DMS79 (cell line): ENCODE data around the gene UGT1A6.
"Not testable (repeated sequence)": the region's sequence is repeated elsewhere in the genome, so short reads cannot be mapped to it uniquely, and the experiment has no call there.

ENCODE experiments used
- DNase-seq: peaks from one replicate; lab custom pipeline; 2025; lab: John Stamatoyannopoulos, UW

Gene UGT1A6

GRCh38 chr2:233692648-233693047 is at the start of gene UGT1A6:
Gene UGT1A6, plus strand, starts transcription at chr2:233692890. Its CDS starts 115 bp downstream, at chr2:233693005.
- DNase-seq: no peak

- no peak for DNase-seq
Measured at GRCh38 chr2:233643128-233643527, 49.6 kb upstream of the UGT1A6 start.

DNA sequence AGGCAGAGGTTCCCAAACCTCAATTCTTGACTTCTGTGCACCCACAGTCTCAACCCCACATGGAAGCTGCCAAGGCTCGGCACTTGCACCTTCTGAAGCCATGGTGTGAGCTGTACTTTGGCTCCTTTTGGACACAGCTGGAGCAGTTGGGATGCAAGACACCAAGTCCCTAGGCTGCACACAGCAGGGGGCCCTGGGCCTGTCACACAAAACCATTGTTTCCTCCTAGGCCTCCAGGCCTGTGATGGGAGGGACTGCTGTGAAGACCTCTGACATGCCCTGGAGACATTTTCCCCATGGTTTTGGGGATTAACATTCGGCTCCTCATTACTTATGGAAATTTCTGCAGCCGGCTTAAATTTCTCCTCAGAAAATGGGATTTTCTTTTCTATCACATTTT is 46.7 kb upstream of the UGT1A6 start:
- not testable (repeated sequence) for DNase-seq

GRCh38 chr2:233650981-233651380 is 41.7 kb upstream of the UGT1A6 start:
- DNase-seq: no peak

DNA sequence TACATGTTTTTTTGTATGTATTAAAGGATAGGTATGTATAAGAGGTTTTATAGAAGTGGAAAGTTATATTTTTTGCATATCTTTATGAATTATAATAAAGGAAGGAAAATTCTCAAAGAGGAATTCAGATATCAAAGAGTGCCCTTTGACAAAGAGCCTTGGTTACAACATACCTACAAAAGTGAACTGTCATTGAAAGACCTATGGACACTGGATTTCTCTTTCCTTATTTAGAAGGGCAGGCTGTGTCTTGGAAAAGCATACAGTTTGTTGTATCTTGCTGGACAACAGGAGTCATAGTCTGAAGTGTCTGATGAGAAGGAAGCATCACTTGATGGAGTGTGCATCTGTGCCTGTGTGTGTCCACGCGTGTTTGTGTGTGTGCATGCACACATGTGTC is 41.3 kb upstream of the UGT1A6 start:
- no peak for DNase-seq

GRCh38 chr2:233654501-233654900 is 38.2 kb upstream of the UGT1A6 start:
- no peak for DNase-seq

DNA sequence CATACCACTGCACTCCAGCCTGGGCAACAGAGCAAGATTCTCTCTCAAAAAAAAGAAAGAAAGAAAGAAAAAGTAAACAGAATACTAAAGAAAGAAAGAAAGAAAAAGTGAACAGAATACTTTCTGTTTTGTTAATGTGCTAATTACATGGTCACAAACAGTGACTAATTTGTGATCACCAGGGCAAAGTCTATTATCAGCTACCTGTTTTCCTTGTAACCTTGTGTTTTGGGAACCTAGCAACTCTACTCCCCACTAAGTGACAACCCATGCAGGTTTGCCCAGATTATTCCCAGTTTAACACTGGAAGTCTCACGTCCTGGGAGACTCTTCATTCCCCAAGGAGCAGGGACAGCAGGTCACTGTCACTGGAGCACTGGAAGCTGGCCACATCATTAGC is 37.6 kb upstream of the UGT1A6 start:
- no peak for DNase-seq

DNA sequence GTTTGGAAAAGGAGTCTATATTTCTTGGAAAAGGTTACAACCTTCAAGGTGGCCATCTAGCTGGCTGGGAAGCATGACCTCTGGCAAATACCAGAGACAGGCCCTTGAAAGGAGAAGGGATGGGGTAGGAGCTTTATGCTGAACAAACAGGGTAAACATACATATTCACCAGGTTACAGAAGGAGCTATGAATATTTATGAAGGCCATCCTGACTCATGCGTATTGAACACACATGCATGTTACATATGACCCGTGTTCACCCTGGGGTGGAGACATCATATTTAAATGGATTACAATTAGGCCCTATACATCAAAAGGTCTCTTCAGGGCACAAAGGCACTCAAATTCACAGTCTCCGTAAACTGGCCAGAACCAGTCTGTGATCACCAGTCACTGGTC is 36.7 kb upstream of the UGT1A6 start:
- DNase-seq: not testable (repeated sequence)

DNA sequence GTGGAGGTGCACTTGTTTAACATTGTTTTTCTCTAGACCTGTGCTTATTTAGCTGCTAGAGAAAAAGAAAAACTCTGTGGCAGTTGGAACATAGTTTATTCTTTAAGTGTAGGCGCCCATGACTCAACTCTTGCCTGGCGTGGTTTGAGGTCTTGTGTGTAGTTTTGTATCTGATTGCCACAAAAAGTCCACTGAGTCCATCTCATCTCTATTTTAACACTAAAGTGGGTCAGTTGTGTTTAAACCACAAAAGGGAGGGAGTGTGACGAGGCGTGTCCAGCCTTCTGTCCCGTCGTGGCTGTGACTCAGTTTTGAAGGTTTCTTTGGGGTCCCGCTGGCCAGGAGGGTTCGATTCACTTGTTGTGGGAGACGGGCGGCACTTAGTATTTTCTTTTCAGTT is 36.2 kb upstream of the UGT1A6 start:
- no peak for DNase-seq

- no peak for DNase-seq
Measured at GRCh38 chr2:233658610-233659009, 34.1 kb upstream of the UGT1A6 start.

GRCh38 chr2:233663911-233664310 is 28.8 kb upstream of the UGT1A6 start:
- DNase-seq: no peak

DNA sequence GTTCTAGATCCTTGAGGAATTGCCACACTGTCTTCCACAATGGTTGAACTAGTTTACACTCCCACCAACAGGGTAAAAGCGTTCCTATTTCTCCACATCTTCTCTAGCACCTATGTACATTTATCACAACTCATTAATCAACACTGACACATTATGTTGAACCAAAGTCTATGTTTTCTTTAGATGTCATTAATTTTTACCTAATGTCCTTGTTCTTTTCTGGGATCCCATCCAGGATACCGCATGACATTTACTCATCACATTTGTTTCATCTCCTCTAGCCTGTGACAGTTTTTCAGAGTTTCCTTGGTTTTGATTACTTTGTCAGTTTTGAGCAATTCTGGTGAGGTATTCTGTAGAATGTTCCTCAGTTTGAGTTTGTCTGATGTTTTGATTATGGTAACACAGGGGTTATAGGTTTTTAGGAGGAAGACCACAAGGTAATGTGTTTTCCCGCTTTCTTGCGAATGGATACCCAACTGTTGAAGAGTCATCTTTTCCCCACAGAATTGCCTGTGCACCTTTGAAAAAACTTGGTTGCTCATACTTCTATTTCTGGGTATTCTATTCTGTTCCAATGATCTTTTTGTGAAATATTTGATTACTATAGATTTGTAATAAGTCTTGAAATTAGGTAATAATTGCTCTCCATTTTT is 24.0 kb upstream of the UGT1A6 start:
- no peak for DNase-seq

DNA sequence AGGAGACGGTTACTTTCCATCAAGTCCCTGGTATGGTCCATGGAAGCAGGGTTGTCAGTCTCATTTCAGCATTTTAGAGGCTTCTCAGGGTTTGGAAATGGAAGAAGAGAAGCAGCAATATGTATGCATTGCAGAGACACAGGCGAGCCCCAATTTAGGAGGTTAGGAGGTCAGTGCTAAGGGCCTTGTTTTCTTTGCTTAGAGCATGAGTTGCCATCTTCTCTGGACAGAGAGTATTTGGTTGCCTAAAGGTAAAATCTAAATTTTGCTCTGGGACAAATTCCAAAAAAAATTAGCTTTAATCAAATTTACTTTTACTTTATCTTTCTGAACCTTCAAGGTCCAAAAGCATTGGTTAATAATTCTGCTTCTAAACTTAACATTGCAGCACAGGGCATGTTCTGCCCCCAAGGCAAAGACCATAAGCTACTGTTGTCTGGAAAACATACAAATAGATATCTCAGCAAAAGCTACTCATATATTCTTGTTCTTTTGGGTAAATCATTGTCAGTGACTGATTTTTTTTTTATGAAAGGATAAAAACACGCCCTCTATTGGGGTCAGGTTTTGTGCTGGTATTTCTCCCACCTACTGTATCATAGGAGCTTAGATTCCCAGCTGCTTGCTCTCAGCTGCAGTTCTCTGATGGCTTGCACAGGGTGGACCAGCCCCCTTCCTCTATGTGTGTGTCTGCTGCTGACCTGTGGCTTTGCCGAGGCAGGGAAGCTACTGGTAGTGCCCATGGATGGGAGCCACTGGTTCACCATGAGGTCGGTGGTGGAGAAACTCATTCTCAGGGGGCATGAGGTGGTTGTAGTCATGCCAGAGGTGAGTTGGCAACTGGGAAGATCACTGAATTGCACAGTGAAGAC is 21.2 kb upstream of the UGT1A6 start, which contains the start of gene UGT1A9:
Gene UGT1A9, plus strand, starts transcription at position 609 of the 872 bp plus-strand sequence. Its CDS starts 37 bp downstream, at position 646.
- no peak for DNase-seq

DNA sequence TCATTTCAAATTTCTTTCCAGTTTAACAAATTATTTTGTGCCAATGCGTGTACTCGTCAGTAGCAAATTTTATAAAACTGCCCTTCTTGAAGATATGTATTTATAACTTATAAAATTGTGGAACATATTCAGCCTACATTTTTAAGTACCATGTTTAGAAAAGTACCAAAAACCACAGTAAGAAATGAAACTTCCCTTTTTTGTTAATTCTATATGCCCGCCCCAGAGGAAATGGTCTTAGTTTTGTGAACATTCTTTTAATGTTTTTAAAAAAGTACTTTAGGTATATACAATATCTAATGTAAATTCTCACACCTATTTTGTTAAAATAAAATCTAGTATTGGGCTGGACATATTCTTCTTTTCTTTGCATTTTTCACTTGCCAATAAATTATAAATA is 19.8 kb upstream of the UGT1A6 start:
- DNase-seq: no peak

DNA sequence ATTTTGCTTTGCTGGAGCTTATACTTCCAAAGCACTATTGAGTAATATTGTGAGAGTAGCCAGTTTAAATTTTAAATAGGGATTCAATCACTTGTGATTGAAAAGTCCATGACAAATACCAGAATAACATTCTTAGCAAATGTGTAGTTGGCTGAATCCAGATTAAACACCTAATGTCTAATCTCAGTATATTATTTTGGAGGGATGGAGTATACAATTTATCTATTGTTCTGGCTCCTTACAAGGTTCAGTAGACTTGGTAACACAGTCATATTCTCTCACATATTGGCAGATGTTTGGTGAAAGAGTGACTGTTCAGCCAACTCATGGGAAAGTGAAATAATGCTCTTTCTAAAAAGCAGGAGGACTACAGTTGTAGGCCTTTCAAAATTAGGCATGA is 18.8 kb upstream of the UGT1A6 start:
- no peak for DNase-seq

DNA sequence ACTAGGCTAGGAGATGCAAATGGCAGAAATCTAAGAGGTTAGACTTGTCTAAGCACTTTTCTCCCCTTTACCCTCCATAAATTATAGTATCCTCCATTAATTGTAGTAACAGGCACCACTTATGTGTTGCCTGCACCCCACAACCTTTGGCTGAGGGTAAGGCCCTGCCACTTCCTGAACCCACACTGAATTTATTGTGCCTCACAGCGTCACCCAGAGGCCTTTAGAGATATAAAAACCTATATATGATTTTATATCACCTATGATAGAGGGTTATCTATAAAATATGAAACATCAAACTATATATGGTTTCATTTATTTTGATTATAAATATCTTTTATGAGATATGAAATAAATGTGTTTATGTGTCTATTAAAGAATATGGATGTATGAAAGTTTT is 18.4 kb upstream of the UGT1A6 start:
- no peak for DNase-seq

DNA sequence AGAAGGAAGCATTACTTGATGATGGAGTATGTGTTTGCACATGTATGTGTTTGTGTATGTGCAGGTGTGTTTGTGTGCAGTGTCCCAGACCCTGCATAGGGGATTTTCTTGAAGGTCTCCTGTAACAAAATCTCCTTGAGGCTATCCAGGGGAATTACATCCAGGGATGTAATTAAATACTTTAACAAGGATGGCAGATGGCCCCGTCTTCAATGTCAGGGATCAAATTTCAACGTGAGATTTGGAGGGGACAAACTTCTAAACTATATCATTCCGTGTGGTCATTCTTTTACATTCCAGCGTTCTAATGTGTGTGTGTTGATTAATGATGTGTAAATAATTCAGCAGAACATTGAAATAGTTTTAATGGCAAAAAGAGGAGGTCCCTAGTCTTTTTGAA is 17.7 kb upstream of the UGT1A6 start:
- DNase-seq: no peak

GRCh38 chr2:233676046-233676445 is 16.6 kb upstream of the UGT1A6 start:
- no peak for DNase-seq

GRCh38 chr2:233679196-233679595 is 13.5 kb upstream of the UGT1A6 start:
- DNase-seq: no peak

GRCh38 chr2:233680361-233681045 is 12.2 kb upstream of the UGT1A6 start:
- DNase-seq: no peak

DNA sequence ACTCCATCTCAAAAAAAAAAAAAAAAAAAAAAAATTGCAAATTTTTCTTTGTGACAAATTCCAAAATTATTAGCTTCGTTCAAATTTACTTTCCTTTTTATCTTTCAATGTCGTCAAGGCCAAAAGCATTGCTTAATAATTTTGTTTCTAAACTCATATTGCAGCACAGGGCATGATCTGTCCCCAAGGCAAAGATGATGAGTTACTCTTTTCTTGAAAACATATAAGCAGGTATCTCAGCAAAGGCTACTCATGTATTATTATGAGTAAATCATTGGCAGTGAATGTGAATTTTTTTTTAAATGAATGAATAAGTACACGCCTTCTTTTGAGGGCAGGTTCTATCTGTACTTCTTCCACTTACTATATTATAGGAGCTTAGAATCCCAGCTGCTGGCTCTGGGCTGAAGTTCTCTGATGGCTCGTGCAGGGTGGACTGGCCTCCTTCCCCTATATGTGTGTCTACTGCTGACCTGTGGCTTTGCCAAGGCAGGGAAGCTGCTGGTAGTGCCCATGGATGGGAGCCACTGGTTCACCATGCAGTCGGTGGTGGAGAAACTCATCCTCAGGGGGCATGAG is 11.1 kb upstream of the UGT1A6 start, which contains the start of gene UGT1A7:
Gene UGT1A7, plus strand, starts transcription at position 381 of the 579 bp plus-strand sequence. Its CDS starts 37 bp downstream, at position 418.
- DNase-seq: no peak

GRCh38 chr2:233684640-233685039 is 8.1 kb upstream of the UGT1A6 start:
- DNase-seq: no peak
